ENCODE measurements around the gene MSANTD1. TPM values are rescaled to one million over a fixed set of nuclear protein-coding genes. Genes with fewer than 3 reads are reported as not detected.
"Not testable (repeated sequence)": the region's sequence is repeated elsewhere in the genome, so short reads cannot be mapped to it uniquely, and the experiment has no call there.

Gene MSANTD1
- total RNA-seq, 1 donor: 2.2 TPM

- no peak for DNase-seq (ENCODE audit: low read depth in 2 of 3, low spot score in 2 of 3)
Measured at GRCh38 chr4:3299976-3300671, 51.2 kb downstream of the MSANTD1 start.

- not testable (repeated sequence) for DNase-seq (ENCODE audit: low read depth in 2 of 3, low spot score in 2 of 3)
Measured at GRCh38 chr4:3300882-3301281, 51.9 kb downstream of the MSANTD1 start.

- DNase-seq (ENCODE audit: low read depth in 2 of 3, low spot score in 2 of 3): peak in 1 of 3 donors; percentile 22
Measured at GRCh38 chr4:3301450-3302172, 52.7 kb downstream of the MSANTD1 start.

GRCh38 chr4:3302173-3302785, 53.3 kb downstream of the MSANTD1 start:
- DNase-seq (ENCODE audit: low read depth in 2 of 3, low spot score in 2 of 3): peak; percentile 60 to 75 (median 73)

- peak in 1 of 3 donors; percentile 67 for DNase-seq (ENCODE audit: low read depth in 2 of 3, low spot score in 2 of 3)
Measured at GRCh38 chr4:3302786-3303564, 54.0 kb downstream of the MSANTD1 start.

- DNase-seq (ENCODE audit: low read depth in 2 of 3, low spot score in 2 of 3): peak in 1 of 3 donors; percentile 28
Measured at GRCh38 chr4:3303565-3303824, 54.5 kb downstream of the MSANTD1 start.

GRCh38 chr4:3303923-3304710, 55.2 kb downstream of the MSANTD1 start:
- DNase-seq (ENCODE audit: low read depth in 2 of 3, low spot score in 2 of 3): no peak

- DNase-seq (ENCODE audit: low read depth in 2 of 3, low spot score in 2 of 3): no peak
Measured at GRCh38 chr4:3304831-3305609, 56.1 kb downstream of the MSANTD1 start.

GRCh38 chr4:3305610-3306371, 56.8 kb downstream of the MSANTD1 start:
- peak in 2 of 3 donors; percentile 90 to 97 for DNase-seq (ENCODE audit: low read depth in 2 of 3, low spot score in 2 of 3)

Other genes with a start within 250 kb of the MSANTD1 start
- not detected for gene HTT-AS, start 174.6 kb upstream of the MSANTD1 start, total RNA-seq
- gene HTT, start 174.5 kb upstream of the MSANTD1 start, total RNA-seq: 97.8 TPM
- gene RGS12, start 43.9 kb downstream of the MSANTD1 start, total RNA-seq: 26.4 TPM
- under 0.01 TPM for gene HGFAC, start 192.8 kb downstream of the MSANTD1 start, total RNA-seq
- gene DOK7, start 214.1 kb downstream of the MSANTD1 start, total RNA-seq: under 0.01 TPM